ENCODE data around the gene SPEN.

The SPEN gene

GRCh38 chr1:15939181-15940109 lies 91.9 kb downstream of the SPEN start:
- no peak for DNase-seq

GRCh38 chr1:15940110-15941043 lies 92.9 kb downstream of the SPEN start:
- DNase-seq, result no peak

- DNase-seq, result no peak
Observed at GRCh38 chr1:15941044-15941840, 93.7 kb downstream of the SPEN start.

GRCh38 chr1:15941899-15942660 lies 94.6 kb downstream of the SPEN start:
- DNase-seq, result no peak

GRCh38 chr1:15942661-15943327 lies 95.3 kb downstream of the SPEN start:
- no peak for DNase-seq

DNA sequence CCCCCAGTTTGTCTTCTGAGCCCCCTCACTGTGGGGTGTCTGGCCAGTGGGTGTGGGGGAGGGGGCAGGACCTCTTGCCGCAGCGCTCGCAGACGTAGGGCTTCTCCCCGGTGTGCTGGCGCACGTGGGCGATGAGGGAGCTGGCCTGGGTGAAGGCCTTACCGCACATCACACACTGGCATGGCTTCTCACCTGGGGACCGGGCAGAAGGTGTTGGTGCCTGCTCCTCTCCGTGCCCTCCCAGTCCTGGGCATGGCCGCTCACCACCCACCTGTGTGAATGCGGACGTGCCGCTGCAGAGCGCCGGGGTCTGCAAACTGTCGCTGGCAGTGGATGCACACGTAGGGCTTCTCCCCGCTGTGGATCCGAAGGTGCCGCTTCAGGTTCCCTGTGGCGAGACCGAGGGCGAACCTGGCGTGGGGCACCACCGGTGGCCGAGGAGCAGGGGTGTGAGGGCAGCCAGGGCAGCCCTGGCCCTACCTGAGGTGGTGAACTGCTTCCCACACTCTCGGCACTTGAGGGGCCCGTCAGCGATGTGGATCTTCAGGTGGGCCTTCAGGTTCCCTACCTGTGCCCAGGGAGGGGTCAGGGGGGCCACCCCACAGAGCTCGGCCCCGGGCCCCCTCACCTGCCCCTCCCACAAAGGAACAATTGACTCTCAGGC lies 96.0 kb downstream of the SPEN start:
- DNase-seq, result no peak

- no peak for DNase-seq
Observed at GRCh38 chr1:15943992-15944307, 96.4 kb downstream of the SPEN start.

GRCh38 chr1:15944308-15945010 lies 97.0 kb downstream of the SPEN start:
- no peak for DNase-seq

- DNase-seq, result no peak
Observed at GRCh38 chr1:15945011-15945831, 97.7 kb downstream of the SPEN start.

GRCh38 chr1:15945832-15946448 lies 98.4 kb downstream of the SPEN start:
- no peak for DNase-seq

GRCh38 chr1:15946571-15947381 lies 99.3 kb downstream of the SPEN start:
- no peak for DNase-seq

DNA sequence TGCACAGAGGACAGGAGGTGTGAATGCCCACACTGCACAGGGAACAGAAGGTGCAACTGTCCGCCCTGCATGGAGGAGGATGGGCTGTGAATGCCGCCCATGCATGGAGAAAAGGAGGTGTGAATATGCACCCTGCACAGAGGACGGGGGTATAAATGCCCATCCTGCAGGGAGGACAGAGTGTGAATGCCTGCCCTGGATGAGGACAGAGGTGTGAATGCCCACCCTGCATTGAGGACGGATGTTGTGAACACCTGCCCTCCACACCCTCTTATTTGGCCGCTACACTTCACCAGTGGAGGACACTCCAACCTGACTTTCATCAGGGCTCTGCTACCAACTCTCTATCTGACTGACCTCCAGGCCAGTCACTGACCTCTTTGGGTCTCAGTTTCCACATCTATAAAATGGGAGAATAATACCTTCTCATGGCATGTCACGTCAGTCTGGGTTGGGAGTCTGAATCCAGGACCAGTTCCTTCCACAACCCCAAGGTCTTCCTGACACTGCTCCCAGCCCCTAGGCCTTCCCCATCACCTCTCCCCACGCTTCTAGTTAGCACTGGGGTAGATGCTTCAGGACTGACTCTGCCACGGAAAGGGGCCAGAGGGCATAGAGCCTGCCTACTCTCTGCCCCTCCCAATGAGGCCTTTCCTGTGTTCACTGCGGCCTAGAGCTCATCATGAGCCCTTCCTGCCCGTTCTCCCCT lies 100.0 kb downstream of the SPEN start:
- no peak for DNase-seq

DNA sequence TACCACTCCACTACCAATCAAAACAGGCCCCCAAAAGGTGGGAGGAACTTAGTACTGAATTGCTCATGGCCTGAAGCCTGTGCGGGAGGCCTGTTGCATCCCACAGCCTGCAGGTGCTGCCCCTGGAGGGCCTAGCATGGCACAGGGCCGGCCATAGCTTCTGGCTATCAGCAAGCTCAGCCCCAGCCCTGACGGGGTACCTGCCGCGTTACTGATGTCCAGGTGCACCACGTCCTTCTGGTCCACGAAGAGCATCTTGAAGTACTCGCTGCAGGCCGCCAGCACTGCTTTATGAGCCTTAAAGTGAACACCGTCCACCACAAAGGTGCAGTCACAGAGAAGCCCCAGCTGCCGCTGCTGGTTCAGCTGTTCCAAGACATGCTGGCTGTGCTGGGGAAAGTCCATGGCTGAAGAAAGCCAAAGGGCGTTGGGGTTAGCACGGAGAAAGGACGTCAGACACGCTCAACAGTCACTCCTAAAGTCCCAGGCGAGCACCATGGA lies 100.6 kb downstream of the SPEN start:
- no peak for DNase-seq

GRCh38 chr1:15948595-15949452 lies 101.3 kb downstream of the SPEN start:
- DNase-seq, result no peak

GRCh38 chr1:15949453-15950245 lies 102.1 kb downstream of the SPEN start:
- DNase-seq, result no peak
